Measurements from ENCODE around the gene RNF112. TPM values are rescaled to one million over a fixed set of nuclear protein-coding genes. Genes with fewer than 3 reads are reported as not detected.
A peak's percentile ranks its signal among the peaks of the same experiment; 100 is the strongest.

Gene RNF112
- total and polyA plus RNA-seq, 2 of the 13 experiments (the other 11 are each of a cell fraction or from before 2014, with no cell fraction given) = 0.05 TPM; not detected in 1

DNA sequence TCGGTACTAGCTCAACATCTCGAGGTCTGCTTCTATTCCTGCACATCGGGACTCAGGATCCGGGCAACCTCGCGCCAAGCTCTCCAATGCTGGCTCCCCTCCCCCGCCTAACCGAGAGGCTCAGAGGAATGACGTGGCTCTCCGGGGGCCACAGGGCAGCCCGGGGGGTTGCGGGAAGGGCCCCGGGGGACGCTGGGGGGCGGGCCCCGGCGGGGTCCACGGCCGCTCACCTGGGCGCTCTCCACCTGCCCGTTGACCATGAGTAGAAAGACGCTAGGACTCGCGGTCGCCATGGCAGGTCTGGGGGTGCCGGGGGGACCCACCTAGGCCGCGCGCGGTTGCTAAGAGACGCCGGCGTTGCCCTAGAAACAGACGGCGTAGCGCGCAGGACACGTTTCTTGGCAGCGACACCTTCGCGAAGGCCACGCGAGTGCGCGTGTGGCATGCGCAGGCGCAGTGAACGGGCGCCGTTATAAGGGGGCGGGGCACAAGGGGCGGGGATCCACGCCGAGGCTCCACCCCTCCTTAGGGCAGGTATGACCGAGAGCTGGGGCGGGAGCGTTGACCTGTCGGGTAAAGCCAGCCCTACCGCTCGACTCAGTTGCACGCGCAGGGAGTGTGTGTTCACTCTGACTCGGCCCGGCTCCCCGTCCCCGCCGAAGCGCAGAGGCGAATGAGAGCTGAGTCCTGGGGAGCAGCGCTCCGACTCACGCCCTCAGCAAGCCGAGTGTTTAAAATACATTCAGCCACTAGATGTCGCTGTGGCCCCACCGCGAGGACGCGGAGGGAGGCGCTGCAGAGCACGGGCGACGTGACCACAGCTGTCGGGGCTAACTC, 48.5 kb upstream of the RNF112 start, which contains the start of gene B9D1 (continued):
- TF ChIP-seq RAD21 (CRISPR knock-in tag; IDR thresholded peaks at IDR 0.05) (peak; percentile 99), ZNF10 (CRISPR knock-in tag; IDR thresholded peaks at IDR 0.05; ENCODE audit: borderline replicate concordance, low read depth) (no peak), ZNF614 (CRISPR knock-in tag; IDR thresholded peaks at IDR 0.05; ENCODE audit: borderline replicate concordance) (peak; percentile 87; the same call in 1 of the 2 replicates), TFAP4 (IDR thresholded peaks at IDR 0.05; ENCODE audit: borderline replicate concordance, low read depth) (peak; percentile 66; the same call in 1 of the 2 replicates), ZFP36L2 (CRISPR knock-in tag; IDR thresholded peaks at IDR 0.05) (no peak), NFE2L2 (IDR thresholded peaks at IDR 0.05; ENCODE audit: low read length) (no peak), ZFP41 (CRISPR knock-in tag; IDR thresholded peaks at IDR 0.05; ENCODE audit: borderline replicate concordance) (no peak; the same call in 1 of the 2 replicates), ZNF563 (CRISPR knock-in tag; IDR thresholded peaks at IDR 0.05) (0 out of 2 replicates have a peak, but pooled peaks have one; percentile 17), AKAP8 (CRISPR knock-in tag; IDR thresholded peaks at IDR 0.05) (peak; percentile 60; the same call in 1 of the 2 replicates), ZNF749 (CRISPR knock-in tag; IDR thresholded peaks at IDR 0.05; ENCODE audit: borderline replicate concordance) (no peak; the same call in 1 of the 2 replicates), RBM22 (optimal IDR thresholded peaks at IDR 0.05; ENCODE audit: low read length) (peak; percentile 93), FOXO4 (CRISPR knock-in tag; conservative IDR thresholded peaks at IDR 0.05) (no peak), ONECUT2 (CRISPR knock-in tag; IDR thresholded peaks at IDR 0.05) (no peak), RFX5 (IDR thresholded peaks at IDR 0.05; ENCODE audit: low read depth, low read length) (peak; percentile 97), NR2F1 (CRISPR knock-in tag; IDR thresholded peaks at IDR 0.05) (no peak), TAF15 (IDR thresholded peaks at IDR 0.05; ENCODE audit: low read depth, low read length, poor library complexity, severe bottlenecking) (no peak), CENPT (CRISPR knock-in tag; IDR thresholded peaks at IDR 0.05; ENCODE audit: low read depth) (no peak; the same call in none of the 2 replicates), ZSCAN20 (CRISPR knock-in tag; IDR thresholded peaks at IDR 0.05; ENCODE audit: borderline replicate concordance) (no peak), NFAT5 (CRISPR knock-in tag; IDR thresholded peaks at IDR 0.05) (no peak), ZZZ3 (CRISPR knock-in tag; IDR thresholded peaks at IDR 0.05; ENCODE audit: borderline replicate concordance) (no peak; the same call in 1 of the 2 replicates)
- TF ChIP-seq, protein P1, sequence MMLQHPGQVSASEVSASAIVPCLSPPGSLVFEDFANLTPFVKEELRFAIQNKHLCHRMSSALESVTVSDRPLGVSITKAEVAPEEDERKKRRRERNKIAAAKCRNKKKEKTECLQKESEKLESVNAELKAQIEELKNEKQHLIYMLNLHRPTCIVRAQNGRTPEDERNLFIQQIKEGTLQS (CRISPR knock-in tag; IDR thresholded peaks at IDR 0.05) = no peak

All from HepG2 (cell line).